Mucosa of descending colon (tissue), 3 donors: ENCODE data around the gene PI4K2B. TPM values are rescaled to one million over a fixed set of nuclear protein-coding genes. Genes with fewer than 3 reads are reported as not detected.
"Not testable (repeated sequence)": the region's sequence is repeated elsewhere in the genome, so short reads cannot be mapped to it uniquely, and the experiment has no call there.

ENCODE experiments used
- ATAC-seq: fragments of 200-7000 bp; cut with Tn5 transposase; one replicate; pipeline ENCODE4 v1.9.1; 2020; ENCODE audit warnings: mild to moderate bottlenecking, moderate library complexity
- DNase-seq, 3 donors: peaks; one replicate each; pipeline ENCODE4 v3.0.0-alpha.2; 2020
- H3K36me3 ChIP-seq: fragments of 200-600 bp; one replicate; pipeline ENCODE4 v1.8.0; 2021; ENCODE audit warnings: low read depth, mild to moderate bottlenecking
- H3K4me1 ChIP-seq: fragments of 200-600 bp; one replicate; pipeline ENCODE4 v1.8.0; 2021; ENCODE audit warnings: low read depth, mild to moderate bottlenecking
- H3K4me3 ChIP-seq: fragments of 200-600 bp; one replicate; pipeline ENCODE4 v1.8.0; 2021; ENCODE audit warnings: mild to moderate bottlenecking
- H3K9me3 ChIP-seq: fragments of 200-600 bp; one replicate; pipeline ENCODE4 v1.8.0; 2021; ENCODE audit warnings: mild to moderate bottlenecking
- CTCF ChIP-seq: fragments of 200-600 bp; IDR thresholded peaks from one replicate; pipeline ENCODE4 v1.8.0; 2022; ENCODE audit warnings: antibody characterized with exemption, mild to moderate bottlenecking
- intact Hi-C, 2 donors: fragments of 100-400 bp; cut with DNase I in 1 of 2; cut with micrococcal nuclease in 1 of 2; formaldehyde crosslinking; loops; one replicate each; pipeline versions ENCODE4 v1.11.0 to v1.11.1; 2022; cut with DNase I, micrococcal nuclease
- total RNA-seq, 3 donors: library from RNA; stranded (reverse); fragmentation: NEBNext Ultra II Directional in 2 of 3; extraction: Animal tissue kit (Norgen Biotek cat#: 25700) in 2 of 3; gene quantifications; one replicate each; pipeline versions ENCODE4 v1.2.1 to v1.2.4, GENCODE V29; 2021 to 2023
- donor health status: DM: no; HTN: no; CAD: no; lungs with moderate emphysema.
- donor health status: DM: no; HTN: no; CAD: no.
- donor health status: DM: no; HTN: yes; CAD: no.

The PI4K2B gene
- total RNA-seq, 3 donors from 2014 or later, result 14.3 to 25.9 (median 17.8) TPM

DNA sequence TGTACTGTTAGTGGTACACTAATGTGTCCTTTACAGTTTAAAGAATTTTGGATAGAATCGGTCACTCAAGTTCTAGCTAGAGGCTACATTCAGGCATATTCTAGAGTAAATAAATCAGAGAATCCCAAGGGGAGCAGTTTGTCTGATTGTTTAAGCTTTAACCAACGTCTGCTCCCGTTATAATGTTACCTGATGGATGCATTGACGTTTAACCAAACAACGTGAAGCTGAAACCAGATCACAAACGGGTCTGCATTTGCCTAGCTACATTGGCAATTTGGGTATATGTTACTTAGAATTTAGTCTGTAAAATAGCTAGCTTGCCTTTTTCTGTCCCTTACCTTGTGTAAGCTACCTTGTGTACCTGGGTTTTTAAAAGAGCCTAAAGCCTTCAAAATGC is 1.6 kb downstream of the PI4K2B start:
- no peak for TF ChIP-seq CTCF
- no peaks in the 10 kb centered on the region for H3K4me1 ChIP-seq
- no peaks in the 10 kb centered on the region for H3K9me3 ChIP-seq
- no peak overlapping the region for H3K4me3 ChIP-seq
- no peak for ATAC-seq
- intact Hi-C loops, result no loop called here
- H3K36me3 ChIP-seq, result no peaks in the 10 kb centered on the region
- DNase-seq, result no peak

GRCh38 chr4:25236030-25236429 is 2.2 kb downstream of the PI4K2B start:
- H3K4me3 ChIP-seq, H3K9me3 ChIP-seq, ATAC-seq, intact Hi-C loops, DNase-seq, H3K4me1 ChIP-seq, H3K36me3 ChIP-seq: not testable (repeated sequence)

- intact Hi-C loops, result no loop called here
- TF ChIP-seq CTCF, result no peak
- DNase-seq, result no peak
- no peaks in the 10 kb centered on the region for H3K9me3 ChIP-seq
- H3K36me3 ChIP-seq, result no peaks in the 10 kb centered on the region
- no peak overlapping the region for H3K4me3 ChIP-seq
- no peak for ATAC-seq
- no peaks in the 10 kb centered on the region for H3K4me1 ChIP-seq
These were observed 3.1 kb downstream of the PI4K2B start for GRCh38 chr4:25236971-25237370.

- Histone ChIP-seq H3K9me3 (no peaks in the 10 kb centered on the region), H3K36me3 (no peaks in the 10 kb centered on the region), H3K4me1 (no peaks in the 10 kb centered on the region), H3K4me3 (no peak overlapping the region)
- ATAC-seq (no peak), DNase-seq (no peak)
- no peak for TF ChIP-seq CTCF
- intact Hi-C loops, result no loop called here
These were observed 4.2 kb downstream of the PI4K2B start for GRCh38 chr4:25238052-25238451.

DNA sequence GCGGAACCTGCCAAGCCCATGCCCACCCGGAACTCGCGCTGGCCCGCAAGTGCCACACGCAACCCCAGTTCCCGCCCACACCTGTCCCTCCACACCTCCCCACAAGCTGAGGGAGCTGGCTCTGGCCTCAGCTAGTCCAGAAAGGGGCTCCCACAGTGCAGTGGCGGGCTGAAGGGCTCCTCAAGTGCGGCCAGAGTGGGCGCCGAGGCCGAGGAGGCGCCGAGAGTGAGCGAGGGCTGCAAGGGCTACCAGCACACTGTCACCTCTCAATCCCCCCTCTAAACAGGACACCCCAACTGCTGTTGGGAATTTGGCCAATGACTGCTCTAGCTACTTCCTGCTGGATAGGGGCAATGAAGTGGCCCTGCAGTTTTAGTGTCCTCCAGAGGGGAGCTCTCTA is 5.7 kb downstream of the PI4K2B start:
- H3K36me3 ChIP-seq, ATAC-seq, intact Hi-C loops, H3K4me1 ChIP-seq, DNase-seq, H3K9me3 ChIP-seq, H3K4me3 ChIP-seq: not testable (repeated sequence)

- H3K4me1 ChIP-seq, intact Hi-C loops, ATAC-seq, H3K4me3 ChIP-seq, H3K9me3 ChIP-seq, H3K36me3 ChIP-seq, DNase-seq: not testable (repeated sequence)
These were observed 6.9 kb downstream of the PI4K2B start for GRCh38 chr4:25240754-25241210.

- H3K4me1 ChIP-seq, intact Hi-C loops, ATAC-seq, DNase-seq, H3K36me3 ChIP-seq, H3K9me3 ChIP-seq, H3K4me3 ChIP-seq: not testable (repeated sequence)
These were observed 8.4 kb downstream of the PI4K2B start for GRCh38 chr4:25242195-25242594.

- no peak for DNase-seq
- Histone ChIP-seq H3K4me1 (no peaks in the 10 kb centered on the region), H3K36me3 (no peaks in the 10 kb centered on the region), H3K9me3 (no peaks in the 10 kb centered on the region), H3K4me3 (no peak overlapping the region)
- TF ChIP-seq CTCF, result no peak
- ATAC-seq, result no peak
- intact Hi-C loops, result no loop called here
These were observed 11.3 kb downstream of the PI4K2B start for GRCh38 chr4:25245181-25245580.
